Tibial nerve (tissue), 4 donors: ENCODE results near the gene FABP3. TPM values are rescaled to one million over a fixed set of nuclear protein-coding genes. Genes with fewer than 3 reads are reported as not detected.
A peak's percentile ranks its signal among the peaks of the same experiment; 100 is the strongest.

Experiments
- DNase-seq, 2 donors: peaks; one replicate each; pipeline ENCODE4 v3.0.0-alpha.2; 2019; ENCODE audit warnings: low spot score in 2 of 2
- H3K27ac ChIP-seq, 4 donors: fragments of 200-600 bp; sonication (generic) in 3 of 4; one replicate each; pipeline ENCODE4 v1.5.1; 2017 to 2019; ENCODE audit warnings: mild to moderate bottlenecking in 1 of 4
- H3K27me3 ChIP-seq, 2 donors: fragments of 200-600 bp; sonication (generic) in 1 of 2; one replicate each; pipeline versions ENCODE4 v1.5.1 to v1.6.0; 2017 to 2019
- H3K36me3 ChIP-seq, 3 donors: fragments of 200-600 bp; sonication (generic); one replicate each; pipeline ENCODE4 v1.5.1; 2018 to 2019
- H3K4me1 ChIP-seq, 4 donors: fragments of 200-600 bp; sonication (generic) in 3 of 4; one replicate each; pipeline ENCODE4 v1.5.1; 2017 to 2019
- H3K4me3 ChIP-seq, 4 donors: fragments of 200-600 bp; sonication (generic) in 3 of 4; one replicate each; pipeline ENCODE4 v1.5.1; 2017 to 2019; ENCODE audit warnings: mild to moderate bottlenecking in 1 of 4, moderate library complexity in 1 of 4
- H3K9me3 ChIP-seq, 4 donors: fragments of 200-600 bp; sonication (generic) in 3 of 4; one replicate each; pipeline ENCODE4 v1.5.1; 2017 to 2019
- CTCF ChIP-seq, 5 experiments: fragments of 200-600 bp in 3 of 5; fragments of 450-650 bp in 2 of 5; sonication (generic) in 3 of 5; IDR thresholded peaks; one replicate each; pipeline ENCODE4 v1.5.1; 2016 to 2019; ENCODE audit warnings: antibody characterized with exemption in 5 of 5, mild to moderate bottlenecking in 3 of 5, moderate library complexity in 2 of 5
- EP300 ChIP-seq, 2 donors: sonication (generic); formaldehyde crosslinking; IDR thresholded peaks; one replicate each; pipeline ENCODE4 v1.6.1; 2017; ENCODE audit warnings: antibody characterized with exemption in 2 of 2, mild to moderate bottlenecking in 1 of 2
- POLR2A ChIP-seq, 2 donors: fragments of 450-650 bp; IDR thresholded peaks; one replicate each; pipeline ENCODE4 v1.6.1; 2017; ENCODE audit warnings: antibody characterized with exemption in 2 of 2, mild to moderate bottlenecking in 2 of 2, moderate library complexity in 2 of 2
- WGBS, 2 donors: methylation state at CpG; one replicate each; pipeline ENCODE4 v1.1.5; 2018; 5-methylcytosine and 5-hydroxymethylcytosine counted together
- total RNA-seq, 4 donors: library from RNA; depleted of rRNA; stranded (reverse); fragments of >200 nt; gene quantifications; one replicate each; pipeline ENCODE4 v1.1.0, GENCODE V29; 2016

The FABP3 gene
- total RNA-seq, 4 donors from 2014 or later, result 0.98 to 8.1 (median 3.4) TPM

GRCh38 chr1:31412732-31413404 is 40.0 kb upstream of the FABP3 start, which contains the start of gene SERINC2:
Gene SERINC2 (plus strand): TSS chr1:31413213. CDS start chr1:31413266, 53 bp downstream.
- peak within 1 kb of the TSS; percentile 36 to 68 (median 58) for H3K4me3 ChIP-seq
- H3K4me1 ChIP-seq, result peaks cover 0 to 17% (median 10%) of the 10 kb centered on the region in 4 donors
- H3K36me3 ChIP-seq, result no peaks in the 10 kb centered on the region
- H3K27me3 ChIP-seq, result peaks cover 0 to 66% of the 10 kb centered on the region in 2 donors
- peak within 1 kb of the TSS in 2 of 4 donors; percentile 46 to 80 for H3K27ac ChIP-seq
- WGBS, 2 donors, result 6% methylated on average over 32 to 45 of the region's 63 CpGs
- no peak for TF ChIP-seq POLR2A (IDR thresholded peaks at IDR 0.05)
- H3K9me3 ChIP-seq, result no peaks in the 10 kb centered on the region
- no peak for DNase-seq

GRCh38 chr1:31412205-31412604 is 39.3 kb upstream of the FABP3 start:
- Histone ChIP-seq H3K4me3 (no peak overlapping the region), H3K4me1 (peaks cover 0 to 17% (median 10%) of the 10 kb centered on the region in 4 donors), H3K36me3 (no peaks in the 10 kb centered on the region), H3K27me3 (peaks cover 0 to 66% of the 10 kb centered on the region in 2 donors), H3K9me3 (no peaks in the 10 kb centered on the region), H3K27ac (no peak overlapping the region)
- 65 to 70% methylated on average over 2 of the region's 2 CpGs for WGBS, 2 donors
- TF ChIP-seq EP300 (IDR thresholded peaks at IDR 0.05) (no peak), CTCF (IDR thresholded peaks at IDR 0.05) (no peak), POLR2A (IDR thresholded peaks at IDR 0.05) (no peak)
- DNase-seq, result no peak

GRCh38 chr1:31410871-31411270 is 38.0 kb upstream of the FABP3 start:
- no peak for DNase-seq
- H3K4me3 ChIP-seq, result no peak overlapping the region
- 59 to 77% methylated on average over 4 of the region's 4 CpGs for WGBS, 2 donors
- no peaks in the 10 kb centered on the region for H3K36me3 ChIP-seq
- no peaks in the 10 kb centered on the region for H3K9me3 ChIP-seq
- TF ChIP-seq POLR2A (IDR thresholded peaks at IDR 0.05), result no peak
- no peak for TF ChIP-seq CTCF (IDR thresholded peaks at IDR 0.05)
- no peak for TF ChIP-seq EP300 (IDR thresholded peaks at IDR 0.05)
- no peak overlapping the region for H3K27ac ChIP-seq
- peaks cover 0 to 65% of the 10 kb centered on the region in 2 donors for H3K27me3 ChIP-seq
- peaks cover 0 to 17% (median 10%) of the 10 kb centered on the region in 4 donors for H3K4me1 ChIP-seq

GRCh38 chr1:31409946-31410858 is 37.3 kb upstream of the FABP3 start:
- no peak for TF ChIP-seq CTCF (IDR thresholded peaks at IDR 0.05)
- TF ChIP-seq EP300 (IDR thresholded peaks at IDR 0.05), result no peak
- TF ChIP-seq POLR2A (IDR thresholded peaks at IDR 0.05), result no peak
- H3K9me3 ChIP-seq, result no peaks in the 10 kb centered on the region
- H3K27ac ChIP-seq, result no peak overlapping the region
- H3K27me3 ChIP-seq, result peaks cover 0 to 60% of the 10 kb centered on the region in 2 donors
- no peaks in the 10 kb centered on the region for H3K36me3 ChIP-seq
- no peak overlapping the region for H3K4me3 ChIP-seq
- 67 to 73% methylated on average over 6 of the region's 6 CpGs for WGBS, 2 donors
- H3K4me1 ChIP-seq, result peaks cover 0 to 17% (median 10%) of the 10 kb centered on the region in 4 donors
- no peak for DNase-seq

- Histone ChIP-seq H3K4me1 (peaks cover 0 to 14% (median 9%) of the 10 kb centered on the region in 4 donors), H3K27me3 (peaks cover 0 to 46% of the 10 kb centered on the region in 2 donors), H3K4me3 (no peak overlapping the region), H3K9me3 (no peaks in the 10 kb centered on the region), H3K36me3 (no peaks in the 10 kb centered on the region), H3K27ac (no peak overlapping the region)
- WGBS, 2 donors, result 76 to 84% methylated on average over 5 of the region's 5 CpGs
- TF ChIP-seq POLR2A (IDR thresholded peaks at IDR 0.05), result no peak
- TF ChIP-seq EP300 (IDR thresholded peaks at IDR 0.05), result no peak
- DNase-seq, result no peak
Measured at GRCh38 chr1:31408788-31409318, 36.0 kb upstream of the FABP3 start.
